ENCODE measurements around the gene LYPD6B. TPM values are rescaled to one million over a fixed set of nuclear protein-coding genes. Genes with fewer than 3 reads are reported as not detected.

Gene LYPD6B
- total RNA-seq, 1 experiment from 2014 or later, result not detected

DNA sequence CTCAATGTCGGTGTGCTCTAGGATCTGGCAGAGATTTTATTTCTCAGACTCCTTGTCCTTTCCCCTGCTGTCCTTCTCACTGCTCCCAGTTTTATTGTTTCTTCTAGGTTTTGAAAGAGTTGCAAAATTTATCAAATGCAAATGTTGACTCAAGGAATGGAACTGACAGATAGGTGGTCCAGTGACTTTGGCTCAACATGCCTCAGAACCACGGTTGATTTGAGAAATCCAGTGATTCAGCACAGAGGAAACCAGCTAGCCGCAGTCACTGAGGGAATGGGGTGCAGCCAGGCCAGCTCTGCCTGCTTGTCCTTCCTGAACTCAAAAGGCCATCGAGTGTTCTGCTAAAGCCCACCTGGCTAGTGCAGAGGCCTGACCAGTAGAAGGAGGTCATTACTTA, 166.2 kb downstream of the LYPD6B start:
- no TSS peak for BruUV-seq (replicated peaks)
- Histone ChIP-seq H3K27ac (ENCODE audit: low read depth, low read length, poor library complexity, severe bottlenecking) (no peak overlapping the region), H3K4me1 (ENCODE audit: insufficient read depth, low read length, poor library complexity, severe bottlenecking) (peaks cover 6% of the 10 kb centered on the region), H3K27me3 (replicated peaks; ENCODE audit: insufficient read depth, low read depth, low read length, poor library complexity) (no peaks in the 10 kb centered on the region), H3K4me3 (ENCODE audit: low read depth, low read length, poor library complexity, severe bottlenecking) (no peak overlapping the region), H3K36me3 (ENCODE audit: insufficient read depth, low read length, poor library complexity, severe bottlenecking) (no peaks in the 10 kb centered on the region), H3K9me3 (ENCODE audit: low read depth, low read length, poor library complexity, severe bottlenecking) (no peaks in the 10 kb centered on the region)
- TF ChIP-seq CTCF (conservative IDR thresholded peaks at IDR 0.05; ENCODE audit: low read depth, low read length) (no peak), EZH2 (IDR thresholded peaks at IDR 0.05; ENCODE audit: borderline replicate concordance, low read depth, low read length, poor library complexity, severe bottlenecking) (no peak)
- ChIA-PET POLR2A (ENCODE audit: low non-redundant PET) (no interaction called here), CTCF (no interaction called here)
- no peak for DNase-seq (ENCODE audit: low spot score)
- intact Hi-C loops (cut with micrococcal nuclease; ENCODE audit: unreplicated experiment), result no loop called here

DNA sequence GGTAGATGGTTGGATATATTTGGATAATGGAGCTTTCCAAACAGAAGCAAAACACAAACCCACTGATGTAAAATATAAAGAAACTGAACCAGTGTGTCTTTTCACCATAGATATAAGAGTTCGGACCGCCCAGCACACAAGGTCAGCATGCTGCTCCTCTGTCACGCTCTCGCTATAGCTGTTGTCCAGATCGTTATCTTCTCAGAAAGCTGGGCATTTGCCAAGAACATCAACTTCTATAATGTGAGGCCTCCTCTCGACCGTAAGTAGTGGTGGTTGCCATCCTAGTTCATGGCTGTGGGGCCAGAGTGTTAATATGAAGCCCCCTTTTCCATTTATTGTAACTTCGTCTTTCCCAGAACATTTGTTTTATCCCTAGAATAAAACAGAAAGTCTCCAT, 166.6 kb downstream of the LYPD6B start:
- H3K27me3 ChIP-seq (replicated peaks; ENCODE audit: insufficient read depth, low read depth, low read length, poor library complexity), result no peaks in the 10 kb centered on the region
- no peak overlapping the region for H3K27ac ChIP-seq (ENCODE audit: low read depth, low read length, poor library complexity, severe bottlenecking)
- POLR2A ChIA-PET (ENCODE audit: low non-redundant PET), result no interaction called here
- CTCF ChIA-PET, result no interaction called here
- no peaks in the 10 kb centered on the region for H3K9me3 ChIP-seq (ENCODE audit: low read depth, low read length, poor library complexity, severe bottlenecking)
- peaks cover 2% of the 10 kb centered on the region for H3K4me1 ChIP-seq (ENCODE audit: insufficient read depth, low read length, poor library complexity, severe bottlenecking)
- no TSS peak for BruUV-seq (replicated peaks)
- intact Hi-C loops (cut with micrococcal nuclease; ENCODE audit: unreplicated experiment), result no loop called here
- H3K4me3 ChIP-seq (ENCODE audit: low read depth, low read length, poor library complexity, severe bottlenecking), result no peak overlapping the region
- H3K36me3 ChIP-seq (ENCODE audit: insufficient read depth, low read length, poor library complexity, severe bottlenecking), result no peaks in the 10 kb centered on the region
- DNase-seq (ENCODE audit: low spot score), result no peak
- no peak for TF ChIP-seq CTCF (conservative IDR thresholded peaks at IDR 0.05; ENCODE audit: low read depth, low read length)
- TF ChIP-seq EZH2 (IDR thresholded peaks at IDR 0.05; ENCODE audit: borderline replicate concordance, low read depth, low read length, poor library complexity, severe bottlenecking), result no peak

GRCh38 chr2:149213764-149214493, 175.4 kb downstream of the LYPD6B start:
- CTCF ChIA-PET, result no interaction called here
- no peak for DNase-seq (ENCODE audit: low spot score)
- POLR2A ChIA-PET (ENCODE audit: low non-redundant PET), result no interaction called here
- intact Hi-C loops (cut with micrococcal nuclease; ENCODE audit: unreplicated experiment), result no loop called here
- Histone ChIP-seq H3K4me1 (ENCODE audit: insufficient read depth, low read length, poor library complexity, severe bottlenecking) (no peaks in the 10 kb centered on the region), H3K4me3 (ENCODE audit: low read depth, low read length, poor library complexity, severe bottlenecking) (no peak overlapping the region), H3K36me3 (ENCODE audit: insufficient read depth, low read length, poor library complexity, severe bottlenecking) (no peaks in the 10 kb centered on the region), H3K27me3 (replicated peaks; ENCODE audit: insufficient read depth, low read depth, low read length, poor library complexity) (no peaks in the 10 kb centered on the region), H3K27ac (ENCODE audit: low read depth, low read length, poor library complexity, severe bottlenecking) (no peak overlapping the region), H3K9me3 (ENCODE audit: low read depth, low read length, poor library complexity, severe bottlenecking) (no peaks in the 10 kb centered on the region)
- TF ChIP-seq CTCF (conservative IDR thresholded peaks at IDR 0.05; ENCODE audit: low read depth, low read length) (no peak), EZH2 (IDR thresholded peaks at IDR 0.05; ENCODE audit: borderline replicate concordance, low read depth, low read length, poor library complexity, severe bottlenecking) (no peak)
- BruUV-seq (replicated peaks), result no TSS peak

Data from A673 (cell line).